Cardiac muscle cell (in vitro differentiated cells and primary cell): Measurements from ENCODE around the gene IL17D. TPM values are rescaled to one million over a fixed set of nuclear protein-coding genes. Genes with fewer than 3 reads are reported as not detected.
A peak's percentile ranks its signal among the peaks of the same experiment; 100 is the strongest.

ENCODE experiments used
- DNase-seq, 2 donors: peaks; one replicate each; pipeline versions ENCODE4 v3.0.0 to v3.0.0-alpha.2; 2010 to 2017; ENCODE audit warnings: low read depth in 1 of 2, low spot score in 1 of 2
- H3K27ac ChIP-seq: fragments of 200-600 bp; sonication (generic); 2 replicates; pipeline ENCODE4 v1.5.1; 2016
- H3K27me3 ChIP-seq: fragments of 200-600 bp; sonication (generic); 2 replicates; pipeline ENCODE4 v1.6.0; 2016; ENCODE audit warnings: control low read depth
- H3K36me3 ChIP-seq: fragments of 200-600 bp; sonication (generic); 2 replicates; pipeline ENCODE4 v1.5.1; 2016; ENCODE audit warnings: control low read depth
- H3K4me1 ChIP-seq: fragments of 200-600 bp; sonication (generic); 2 replicates; pipeline ENCODE4 v1.8.1; 2017; ENCODE audit warnings: low read depth, mild to moderate bottlenecking, mixed run types
- H3K4me3 ChIP-seq: fragments of 200-600 bp; sonication (generic); 2 replicates; pipeline ENCODE4 v1.5.1; 2016; ENCODE audit warnings: mild to moderate bottlenecking
- H3K9me3 ChIP-seq: fragments of 200-600 bp; sonication (generic); 2 replicates; pipeline ENCODE4 v1.5.1; 2017; ENCODE audit warnings: low read depth, mild to moderate bottlenecking, control low read depth
- CTCF ChIP-seq: IDR thresholded peaks from 2 replicates; pipeline ENCODE4 v1.5.1; 2012; ENCODE audit warnings: low read depth, mild to moderate bottlenecking, low read length
- polyA plus RNA-seq: library from polyadenylated mRNA; unstranded; fragments of >200 nt; fragmentation: Nextera tagmentation; extraction: Ambion mirVana; gene quantifications from 2 replicates; pipeline ENCODE4 v1.2.1, GENCODE V29; 2016
- total RNA-seq: library from RNA; depleted of rRNA; stranded (reverse); fragments of >200 nt; gene quantifications from 2 replicates; pipeline ENCODE4 v1.2.3, GENCODE V29; 2016

IL17D gene
- total and polyA plus RNA-seq, 2 experiments from 2014 or later = 30.4 to 118 TPM

- H3K27ac ChIP-seq = no peak overlapping the region
- no peak for DNase-seq
- no peak overlapping the region for H3K4me3 ChIP-seq
- H3K9me3 ChIP-seq = no peaks in the 10 kb centered on the region
- no peaks in the 10 kb centered on the region for H3K27me3 ChIP-seq
- peaks cover 19% of the 10 kb centered on the region for H3K4me1 ChIP-seq
- TF ChIP-seq CTCF = no peak
- no peaks in the 10 kb centered on the region for H3K36me3 ChIP-seq
Observed at GRCh38 chr13:20718958-20719566, 15.6 kb downstream of the IL17D start.

GRCh38 chr13:20719783-20720182, 16.3 kb downstream of the IL17D start:
- no peak for TF ChIP-seq CTCF
- Histone ChIP-seq H3K27me3 (no peaks in the 10 kb centered on the region), H3K9me3 (no peaks in the 10 kb centered on the region), H3K4me3 (no peak overlapping the region), H3K36me3 (no peaks in the 10 kb centered on the region), H3K27ac (no peak overlapping the region), H3K4me1 (peaks cover 19% of the 10 kb centered on the region)
- no peak for DNase-seq

- Histone ChIP-seq H3K27ac (no peak overlapping the region), H3K27me3 (no peaks in the 10 kb centered on the region), H3K4me3 (no peak overlapping the region), H3K4me1 (peaks cover 19% of the 10 kb centered on the region), H3K9me3 (no peaks in the 10 kb centered on the region), H3K36me3 (no peaks in the 10 kb centered on the region)
- TF ChIP-seq CTCF = no peak
- no peak for DNase-seq
Observed at GRCh38 chr13:20720499-20720898, 17.0 kb downstream of the IL17D start.

- no peak overlapping the region for H3K27ac ChIP-seq
Observed at GRCh38 chr13:20721058-20721453, 17.6 kb downstream of the IL17D start.

GRCh38 chr13:20721454-20722357, 18.2 kb downstream of the IL17D start:
- peak; percentile 64 to 78 for DNase-seq
- TF ChIP-seq CTCF = peak; percentile 19
- H3K27me3 ChIP-seq = no peaks in the 10 kb centered on the region
- no peaks in the 10 kb centered on the region for H3K9me3 ChIP-seq
- H3K27ac ChIP-seq = no peak overlapping the region
- H3K4me1 ChIP-seq = peaks cover 13% of the 10 kb centered on the region
- H3K4me3 ChIP-seq = no peak overlapping the region
- no peaks in the 10 kb centered on the region for H3K36me3 ChIP-seq

More at GRCh38 chr13:20721058-20721453, 17.6 kb downstream of the IL17D start:
- no peak for DNase-seq
- H3K4me1 ChIP-seq = peaks cover 19% of the 10 kb centered on the region
- no peaks in the 10 kb centered on the region for H3K27me3 ChIP-seq
- H3K9me3 ChIP-seq = no peaks in the 10 kb centered on the region
- no peak for TF ChIP-seq CTCF
- H3K4me3 ChIP-seq = no peak overlapping the region
- no peaks in the 10 kb centered on the region for H3K36me3 ChIP-seq
